ENCODE data around the gene OVCH2.
"Not testable (repeated sequence)": the region's sequence is repeated elsewhere in the genome, so short reads cannot be mapped to it uniquely, and the experiment has no call there.

Gene OVCH2

GRCh38 chr11:7671347-7672215, 34.7 kb downstream of the OVCH2 start:
- peak; percentile 33 for DNase-seq
- ATAC-seq, result peak; percentile 74

GRCh38 chr11:7670641-7671040, 35.6 kb downstream of the OVCH2 start:
- ATAC-seq, result no peak
- no peak for DNase-seq

DNA sequence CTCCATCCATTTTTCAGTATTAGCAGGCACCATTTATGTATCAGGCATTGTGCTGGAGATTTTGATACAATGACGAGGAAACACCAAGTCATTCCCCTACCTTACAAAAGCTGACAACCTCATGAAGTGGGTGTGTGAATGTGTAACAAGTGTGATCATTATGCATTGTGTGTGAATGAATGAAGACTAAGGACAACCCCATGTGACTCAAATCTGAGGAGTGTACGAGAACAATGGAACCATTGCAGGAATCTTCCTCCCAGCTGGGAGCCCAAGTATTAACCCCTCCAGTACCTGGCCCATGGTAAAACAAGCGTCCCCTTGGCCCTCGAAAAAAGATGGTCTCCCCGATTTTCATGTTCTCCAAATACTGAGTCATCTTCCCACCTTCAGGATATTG, 37.4 kb downstream of the OVCH2 start:
- ATAC-seq, result no peak
- no peak for DNase-seq

DNA sequence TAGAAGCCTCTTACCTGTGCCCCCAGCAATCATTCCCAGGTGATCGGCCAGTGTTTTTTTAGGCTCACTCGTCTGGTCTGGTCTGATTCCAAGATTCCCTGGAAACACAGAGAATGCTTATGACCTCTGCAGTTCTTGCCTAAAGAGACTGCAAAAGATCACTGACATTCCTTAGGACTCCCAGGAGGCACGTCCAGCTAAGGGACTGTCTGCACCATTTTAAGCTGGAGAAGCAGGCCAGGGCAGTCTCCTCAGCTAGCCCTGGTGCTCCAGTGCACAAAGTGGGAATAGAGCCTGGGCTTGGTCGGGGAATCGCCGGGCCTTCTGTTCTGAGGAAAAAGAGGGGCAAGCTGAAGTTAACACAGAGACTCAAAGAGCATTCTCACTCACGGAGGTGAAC, 37.8 kb downstream of the OVCH2 start:
- ATAC-seq, result no peak

DNA sequence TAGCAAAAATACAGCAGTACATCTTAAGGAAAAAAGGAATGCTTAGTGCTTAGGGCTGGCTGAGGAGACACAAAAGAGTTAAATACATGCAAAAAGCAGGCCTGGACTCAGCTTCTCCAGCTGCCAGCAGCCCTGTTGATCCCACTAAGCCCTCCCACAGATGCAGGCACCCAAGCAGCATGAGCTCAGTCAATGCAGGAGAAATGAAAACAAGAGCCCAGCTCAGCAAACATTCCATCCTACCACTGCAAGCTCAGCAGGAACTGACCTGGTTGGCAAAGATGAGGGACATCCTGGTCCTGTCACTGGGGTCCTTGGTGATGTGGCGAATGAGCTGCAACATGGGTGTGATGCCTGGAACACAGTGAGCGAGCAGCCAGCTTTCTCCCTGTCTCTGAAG, 38.8 kb downstream of the OVCH2 start:
- ATAC-seq (no peak), DNase-seq (no peak)

More for the DNA sequence above, 37.8 kb downstream of the OVCH2 start:
- DNase-seq, result no peak

- DNase-seq (no peak), ATAC-seq (no peak)
Observed at GRCh38 chr11:7666292-7666866, 39.9 kb downstream of the OVCH2 start.

DNA sequence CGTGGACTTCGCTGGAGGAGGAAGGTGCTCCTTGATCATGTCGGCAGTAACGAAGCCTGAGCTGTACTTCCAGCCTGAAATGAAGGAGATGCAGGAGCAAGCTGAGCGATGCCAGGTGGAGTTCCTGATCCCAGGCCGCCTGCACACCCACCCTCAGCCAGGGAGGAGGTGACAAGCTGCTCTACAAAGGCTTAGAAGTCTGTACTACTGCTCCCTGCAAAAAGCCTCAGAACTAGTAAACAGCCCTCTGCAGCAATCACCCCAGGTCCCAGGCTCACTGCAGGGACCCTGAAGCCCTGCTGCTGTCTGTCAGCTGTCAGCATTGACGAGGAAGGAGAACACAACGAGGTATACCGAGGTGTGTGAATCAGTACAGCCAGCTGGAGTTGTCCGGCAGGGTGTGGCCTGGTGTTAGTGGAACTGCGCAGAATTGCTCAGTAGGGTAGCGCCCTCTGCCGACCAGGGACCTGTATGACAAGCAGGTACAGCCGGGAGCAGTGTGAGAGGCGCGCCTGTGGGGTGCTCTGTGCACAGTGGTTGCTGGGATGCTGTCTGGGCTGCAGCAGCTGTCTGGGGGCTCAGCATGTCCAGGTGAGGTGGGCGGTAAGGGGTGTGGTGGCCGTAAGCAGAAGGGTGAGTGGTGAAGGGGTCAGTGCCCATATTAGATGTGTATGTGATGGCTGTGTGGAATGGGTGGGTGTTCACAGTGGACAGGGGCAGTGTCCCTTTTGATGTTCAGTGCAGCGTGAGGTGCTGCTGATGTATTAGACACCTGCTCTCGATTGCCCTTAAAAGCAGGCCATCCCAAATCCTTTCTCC, 40.6 kb downstream of the OVCH2 start:
- DNase-seq (peak; percentile 83), ATAC-seq (peak; percentile 96)

- ATAC-seq (no peak), DNase-seq (no peak)
Observed at GRCh38 chr11:7664867-7665266, 41.4 kb downstream of the OVCH2 start.

- not testable (repeated sequence) for DNase-seq, ATAC-seq
Observed at GRCh38 chr11:7663531-7663930, 42.7 kb downstream of the OVCH2 start.

DNA sequence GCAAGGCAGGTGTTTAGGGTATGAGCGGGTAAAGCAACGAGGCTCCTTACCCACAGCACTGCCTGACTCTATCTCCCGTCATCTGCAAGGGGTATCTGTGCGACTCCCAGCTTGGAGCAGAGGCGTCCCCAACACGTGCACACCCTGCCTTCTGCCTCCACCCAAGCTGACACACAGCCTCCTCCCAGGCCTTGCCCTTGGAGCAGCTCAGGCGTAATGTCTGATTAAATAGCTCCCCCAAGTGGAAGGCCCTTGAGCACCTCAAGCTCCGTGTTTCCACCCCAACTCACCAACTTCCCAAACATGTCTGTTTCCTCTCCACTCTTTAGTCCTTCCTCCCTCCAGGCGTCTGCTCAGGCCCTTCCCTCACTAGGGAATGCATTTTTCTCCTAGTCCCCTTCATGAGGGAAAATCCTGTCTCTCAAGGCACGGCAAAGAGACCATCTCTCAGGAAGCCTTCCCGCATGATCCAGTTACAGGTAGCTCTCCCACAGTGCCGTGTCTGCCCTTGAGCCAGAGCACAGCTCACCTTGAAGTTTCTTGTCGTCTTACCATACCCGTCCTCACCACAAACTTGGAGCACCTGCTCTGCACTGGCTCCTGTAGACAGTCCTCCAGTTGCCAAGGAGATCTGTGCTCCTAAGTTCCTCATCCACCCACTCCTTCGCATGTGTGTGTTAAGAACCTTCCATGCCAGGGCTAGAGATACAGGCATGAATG, 48.8 kb downstream of the OVCH2 start:
- DNase-seq (no peak), ATAC-seq (peak; percentile 59)

DNA sequence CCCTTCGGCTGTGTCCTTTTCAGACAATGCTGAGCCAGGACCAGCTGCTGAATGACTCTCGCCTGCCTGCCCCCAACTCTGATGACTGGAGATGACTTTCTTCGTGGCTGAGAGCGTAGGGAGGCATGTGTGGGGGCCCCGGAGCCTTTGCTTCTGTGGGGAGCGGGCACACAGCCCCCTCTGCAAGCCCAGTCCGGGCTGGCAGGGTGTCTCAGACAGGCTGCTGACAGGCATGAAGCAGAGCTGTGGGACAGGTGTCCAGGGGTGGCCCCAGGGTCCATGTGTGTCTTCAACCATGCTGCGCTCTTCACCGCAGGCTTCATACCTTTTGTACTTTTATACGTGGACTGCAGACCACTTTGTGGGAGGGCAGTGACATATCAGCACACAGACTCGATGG, 49.6 kb downstream of the OVCH2 start:
- ATAC-seq (no peak), DNase-seq (no peak)

GRCh38 chr11:7655253-7656217, 50.7 kb downstream of the OVCH2 start:
- ATAC-seq, result no peak

DNA sequence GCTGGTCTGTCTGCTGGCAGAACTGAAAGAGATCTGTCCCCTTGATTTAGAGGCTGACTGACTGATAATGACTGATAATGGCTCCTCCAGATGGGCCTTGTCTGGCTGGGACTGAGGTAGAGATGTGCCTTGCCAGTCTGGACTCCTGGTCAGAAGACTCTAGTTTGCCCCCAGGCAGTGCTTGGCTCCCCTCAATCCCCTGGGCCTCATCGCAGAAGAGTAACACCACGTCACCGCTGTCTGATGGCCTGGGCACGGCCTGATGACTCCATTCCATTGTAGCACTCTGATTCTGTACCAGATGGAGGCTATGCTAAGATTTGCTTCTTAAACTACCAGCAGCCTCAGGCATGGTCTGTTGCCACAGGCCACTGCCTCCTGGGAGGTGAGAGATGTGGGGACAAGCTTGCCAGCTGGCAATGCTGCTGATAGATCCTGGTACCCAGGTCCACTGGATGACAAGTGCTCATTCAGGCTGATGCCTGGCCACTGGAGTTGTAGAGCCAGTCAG, 52.0 kb downstream of the OVCH2 start:
- no peak for DNase-seq
- ATAC-seq, result no peak

More at GRCh38 chr11:7655253-7656217, 50.7 kb downstream of the OVCH2 start:
- DNase-seq, result no peak

- no peak for DNase-seq
- ATAC-seq, result no peak
Observed at GRCh38 chr11:7651700-7652099, 54.6 kb downstream of the OVCH2 start.

DNA sequence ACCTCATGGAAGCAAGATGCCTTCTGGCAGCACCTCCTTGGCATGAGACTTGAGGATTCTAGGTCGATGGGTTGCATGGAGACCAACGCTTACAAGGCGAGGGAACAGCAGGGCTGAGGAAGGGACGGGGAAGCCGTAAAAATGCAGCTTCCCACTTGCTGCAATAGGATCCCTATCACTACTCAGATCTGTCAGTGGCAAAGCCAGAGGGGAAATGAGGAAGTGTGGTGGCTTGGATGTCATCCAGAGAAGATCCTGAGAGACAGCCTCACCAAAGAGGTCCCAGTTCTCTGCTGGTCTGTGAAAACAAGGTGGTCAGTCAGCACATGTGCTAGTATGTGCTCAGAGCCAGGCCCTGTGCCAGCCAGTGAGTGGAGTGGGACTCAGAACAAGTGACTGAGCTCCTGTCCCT, 55.1 kb downstream of the OVCH2 start:
- DNase-seq (no peak), ATAC-seq (no peak)

DNA sequence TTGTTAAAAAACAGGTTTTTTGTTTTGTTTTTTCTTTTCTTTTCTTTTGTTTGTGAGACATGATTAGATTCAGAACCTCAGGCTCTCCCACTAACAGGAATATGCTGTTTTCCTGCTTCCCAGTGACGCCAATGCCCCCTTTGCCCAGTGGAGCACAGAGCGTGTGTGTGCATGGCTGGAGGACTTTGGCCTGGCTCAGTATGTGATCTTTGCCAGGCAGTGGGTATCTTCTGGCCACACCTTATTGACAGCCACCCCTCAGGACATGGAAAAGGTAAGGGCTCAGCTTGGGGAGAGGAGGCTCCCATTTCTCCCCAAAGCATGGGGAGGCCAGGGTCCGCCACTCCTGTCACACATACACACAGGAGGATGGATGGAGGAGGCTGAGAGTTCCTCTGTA, 58.0 kb downstream of the OVCH2 start:
- ATAC-seq, result no peak
- no peak for DNase-seq

DNA sequence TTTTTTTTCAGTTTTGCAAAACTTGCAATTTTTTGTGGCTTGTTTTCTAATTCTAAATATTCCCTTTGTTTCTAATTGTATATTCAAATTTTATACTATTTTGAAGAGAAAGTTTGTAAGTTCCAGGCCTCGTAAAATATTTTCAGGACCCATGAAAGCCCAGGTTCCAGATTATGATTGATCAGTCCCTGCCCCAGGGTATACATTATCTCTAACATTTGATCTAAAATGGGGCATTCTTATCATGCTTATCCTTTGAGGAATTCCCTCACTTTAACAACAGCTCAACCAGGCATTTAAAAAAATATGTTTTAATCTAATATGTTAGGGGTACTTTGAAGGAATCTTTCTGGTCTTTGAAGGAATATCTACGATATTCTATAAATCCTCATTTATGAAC, 59.4 kb downstream of the OVCH2 start:
- ATAC-seq, result no peak

DNA sequence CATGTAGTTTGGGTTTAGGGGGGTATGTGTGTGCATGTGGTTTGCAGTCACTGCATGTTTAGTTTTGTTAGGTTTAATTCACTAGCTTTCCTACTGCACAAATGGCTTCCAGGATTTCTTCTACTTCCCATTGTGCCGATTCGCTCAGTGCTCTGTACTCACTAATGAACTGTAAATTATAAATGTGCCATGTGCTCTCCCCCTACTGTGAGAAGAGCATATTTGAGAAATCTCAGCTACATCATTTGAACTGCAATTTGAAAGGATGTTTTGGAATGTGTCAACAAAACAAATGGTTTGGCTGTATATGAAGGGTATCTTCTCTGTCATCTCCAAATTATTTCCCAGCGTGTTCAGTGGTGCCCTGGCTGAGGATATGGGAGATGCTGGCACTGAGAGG, 61.1 kb downstream of the OVCH2 start:
- no peak for DNase-seq
- no peak for ATAC-seq

More for the DNA sequence above, 59.4 kb downstream of the OVCH2 start:
- no peak for DNase-seq

GRCh38 chr11:7643314-7643713, 63.0 kb downstream of the OVCH2 start:
- DNase-seq (no peak), ATAC-seq (no peak)

DNA sequence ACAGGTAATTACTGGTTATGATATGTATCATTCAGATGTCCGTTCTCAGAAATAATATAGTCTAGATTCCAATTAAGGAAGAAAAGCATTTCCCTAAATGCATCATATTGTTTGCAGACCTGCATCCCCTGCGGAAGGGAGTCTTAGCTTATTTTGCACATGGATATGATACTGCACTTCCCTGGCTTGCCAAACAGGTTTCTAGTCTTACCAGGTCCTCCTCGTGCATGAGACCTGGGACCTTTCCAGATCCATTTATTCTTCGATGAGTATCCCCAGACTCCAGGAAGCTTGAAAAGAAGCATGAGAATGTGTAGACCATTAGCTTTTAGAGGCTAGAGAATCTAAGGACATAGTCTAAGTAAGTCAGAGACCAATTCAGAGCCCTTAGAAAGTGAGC, 63.5 kb downstream of the OVCH2 start:
- no peak for DNase-seq
- ATAC-seq, result no peak

GRCh38 chr11:7640816-7641215, 65.5 kb downstream of the OVCH2 start:
- DNase-seq (no peak), ATAC-seq (no peak)
